Measurements from ENCODE around the gene ADCK2.

DNA sequence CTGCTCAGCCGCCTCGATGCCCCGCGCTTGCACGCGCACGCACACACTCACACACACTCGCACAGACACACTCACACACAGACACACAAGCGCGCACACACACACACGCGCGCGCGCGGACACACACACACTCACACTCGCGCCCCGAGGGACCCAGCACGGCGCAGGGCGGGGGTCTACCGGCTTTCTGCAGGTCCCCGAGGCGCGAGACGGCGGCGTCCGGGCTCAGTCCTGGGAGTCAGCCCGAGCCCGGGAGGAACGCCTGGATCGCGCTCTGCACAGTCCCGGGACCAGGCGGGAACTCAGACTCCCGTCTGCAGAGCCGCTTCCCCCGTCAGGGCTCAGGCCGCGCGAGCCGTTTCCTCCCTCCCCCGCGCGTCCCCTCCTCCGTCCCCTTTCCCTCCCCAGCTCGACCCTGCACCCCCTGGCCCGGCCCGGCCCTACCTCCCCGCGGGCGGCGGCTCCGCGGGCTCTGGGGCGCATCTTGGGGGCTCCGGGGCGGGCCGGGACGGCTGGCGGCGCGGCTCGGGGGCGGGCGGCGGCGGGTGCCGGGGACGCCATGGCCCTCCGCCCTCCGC is 32.6 kb upstream of the ADCK2 start:
- no peak for TF ChIP-seq POLR2AphosphoS5 (IDR thresholded peaks at IDR 0.05; ENCODE audit: borderline replicate concordance, low read depth, low read length)
- no peak for TF ChIP-seq FOXP2 (optimal IDR thresholded peaks at IDR 0.05; ENCODE audit: control extremely low read depth, extremely low read length, insufficient read depth)
- TF ChIP-seq EZH2 (IDR thresholded peaks at IDR 0.05): no peak
